ENCODE data around the gene TMPRSS11B.

DNA sequence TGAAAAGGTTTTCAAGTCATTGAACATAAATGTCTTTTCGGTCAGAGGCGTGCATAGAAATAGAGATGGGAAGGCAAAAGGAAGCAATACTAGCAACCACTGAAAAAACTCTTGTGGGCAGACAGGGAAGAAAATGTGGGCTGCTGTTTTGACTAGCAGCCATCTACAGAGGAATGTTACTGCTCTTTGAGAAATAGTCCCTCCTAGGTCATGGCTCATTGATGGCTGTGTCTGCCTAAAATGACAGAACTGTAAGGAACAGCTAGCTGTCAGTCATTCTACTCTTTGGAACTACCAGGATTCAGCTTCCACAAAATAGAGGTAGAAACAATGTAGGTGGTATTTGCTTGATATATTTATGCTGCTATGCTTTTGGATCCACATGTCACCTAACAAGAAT is 26.9 kb upstream of the TMPRSS11B start:
- TF ChIP-seq CTCF (conservative IDR thresholded peaks at IDR 0.05) (no peak), ZFX (IDR thresholded peaks at IDR 0.05) (no peak)

All from C4-2B (cell line).